DOHH2 (cell line): Measurements from ENCODE around the gene MFGE8.

Source experiments
- H3F3A ChIP-seq: fragments of 200-600 bp; sonication (generic), shearing (Covaris generic); 2 replicates; pipeline ENCODE4 v1.6.0; 2016; ENCODE audit warnings: antibody characterized with exemption, mild to moderate bottlenecking; ENCODE audit not compliant: control insufficient read depth, insufficient read depth
- H3K27ac ChIP-seq: fragments of 200-600 bp; sonication (generic); 2 replicates; pipeline ENCODE4 v1.5.1; 2014; ENCODE audit warnings: low read depth, mild to moderate bottlenecking, low read length, moderate library complexity
- H3K27me3 ChIP-seq: fragments of 200-600 bp; sonication (generic); 2 replicates; pipeline ENCODE4 v1.6.1; 2014; ENCODE audit warnings: mild to moderate bottlenecking, low read length, mixed read lengths; ENCODE audit not compliant: control insufficient read depth
- H3K36me3 ChIP-seq: fragments of 200-600 bp; sonication (generic); 2 replicates; pipeline ENCODE4 v1.6.1; 2014; ENCODE audit warnings: mild to moderate bottlenecking, low read length, moderate library complexity, mixed read lengths; ENCODE audit not compliant: control insufficient read depth
- H3K4me1 ChIP-seq: fragments of 200-600 bp; sonication (generic); 2 replicates; pipeline ENCODE4 v1.6.1; 2014; ENCODE audit warnings: mild to moderate bottlenecking, low read length, mixed read lengths; ENCODE audit not compliant: control insufficient read depth
- H3K4me2 ChIP-seq: fragments of 200-600 bp; sonication (generic); 2 replicates; pipeline ENCODE4 v1.6.0; 2014; ENCODE audit warnings: mild to moderate bottlenecking, low read length, moderate library complexity
- H3K4me3 ChIP-seq: fragments of 200-600 bp; sonication (generic); 2 replicates; pipeline ENCODE4 v1.5.1; 2014; ENCODE audit warnings: mild to moderate bottlenecking, low read length, mixed read lengths
- H3K79me2 ChIP-seq: fragments of 200-600 bp; sonication (generic); 2 replicates; pipeline ENCODE4 v1.6.1; 2014; ENCODE audit warnings: mild to moderate bottlenecking, low read length, mixed read lengths; ENCODE audit not compliant: control insufficient read depth
- H3K9me2 ChIP-seq: fragments of 200-600 bp; sonication (generic); replicated peaks from 2 replicates; pipeline ENCODE4 v1.6.1; 2014; ENCODE audit warnings: mild to moderate bottlenecking, low read length, mixed read lengths; ENCODE audit not compliant: control insufficient read depth
- H3K9me3 ChIP-seq: fragments of 200-600 bp; sonication (generic); 2 replicates; pipeline ENCODE4 v1.6.1; 2014; ENCODE audit warnings: antibody characterized with exemption, low read length, mixed read lengths; ENCODE audit not compliant: control insufficient read depth, insufficient read depth
- H4K20me1 ChIP-seq: fragments of 200-600 bp; sonication (generic); 2 replicates; pipeline ENCODE4 v1.6.0; 2014; ENCODE audit warnings: low read depth, mild to moderate bottlenecking, antibody characterized with exemption, low read length, moderate library complexity; ENCODE audit not compliant: control insufficient read depth, insufficient read depth
- CTCF ChIP-seq: fragments of 200-600 bp; sonication (generic); IDR thresholded peaks from one replicate; pipeline ENCODE4 v1.5.1; 2014; ENCODE audit warnings: antibody characterized with exemption, mild to moderate bottlenecking, low read depth, low read length; ENCODE audit not compliant: poor library complexity, severe bottlenecking
- EZH2phosphoT487 ChIP-seq: fragments of 200-600 bp; sonication (generic); IDR thresholded peaks from 2 replicates; pipeline ENCODE4 v1.6.1; 2017; ENCODE audit warnings: borderline replicate concordance, mild to moderate bottlenecking, antibody characterized with exemption, low read length, moderate library complexity, mixed read lengths

Gene MFGE8

GRCh38 chr15:88873786-88874185 lies 39.4 kb downstream of the MFGE8 start:
- Histone ChIP-seq H3K9me3 (no peaks in the 10 kb centered on the region), H3K4me2 (no peak overlapping the region), H3K36me3 (no peaks in the 10 kb centered on the region), H3K27me3 (no peaks in the 10 kb centered on the region), H3K4me3 (no peak overlapping the region), H3F3A (no peaks in the 10 kb centered on the region), H3K79me2 (no peaks in the 10 kb centered on the region), H3K4me1 (no peaks in the 10 kb centered on the region), H3K9me2 (no peaks in the 10 kb centered on the region), H3K27ac (no peak overlapping the region), H4K20me1 (no peaks in the 10 kb centered on the region)
- no peak for TF ChIP-seq CTCF
- TF ChIP-seq EZH2phosphoT487: no peak

- Histone ChIP-seq H3K4me3 (no peak overlapping the region), H3K9me2 (no peaks in the 10 kb centered on the region), H3K4me1 (no peaks in the 10 kb centered on the region), H3K79me2 (no peaks in the 10 kb centered on the region), H3K4me2 (no peak overlapping the region), H4K20me1 (no peaks in the 10 kb centered on the region), H3K9me3 (no peaks in the 10 kb centered on the region), H3K36me3 (no peaks in the 10 kb centered on the region), H3F3A (no peaks in the 10 kb centered on the region), H3K27me3 (no peaks in the 10 kb centered on the region), H3K27ac (no peak overlapping the region)
- TF ChIP-seq CTCF (no peak), EZH2phosphoT487 (no peak)
Measured at GRCh38 chr15:88872706-88873105, 40.5 kb downstream of the MFGE8 start.

- Histone ChIP-seq H3K27me3 (no peaks in the 10 kb centered on the region), H3K4me3 (no peak overlapping the region), H3K79me2 (no peaks in the 10 kb centered on the region), H3K9me3 (no peaks in the 10 kb centered on the region), H3K36me3 (no peaks in the 10 kb centered on the region), H3F3A (no peaks in the 10 kb centered on the region), H3K4me2 (no peak overlapping the region), H3K4me1 (no peaks in the 10 kb centered on the region), H3K9me2 (no peaks in the 10 kb centered on the region), H4K20me1 (no peaks in the 10 kb centered on the region), H3K27ac (no peak overlapping the region)
- TF ChIP-seq EZH2phosphoT487: no peak
- TF ChIP-seq CTCF: no peak
Measured at GRCh38 chr15:88872106-88872505, 41.1 kb downstream of the MFGE8 start.

- Histone ChIP-seq H3K4me2 (no peak overlapping the region), H3K79me2 (no peaks in the 10 kb centered on the region), H3F3A (no peaks in the 10 kb centered on the region), H3K4me1 (no peaks in the 10 kb centered on the region), H4K20me1 (no peaks in the 10 kb centered on the region), H3K27me3 (no peaks in the 10 kb centered on the region), H3K9me2 (no peaks in the 10 kb centered on the region), H3K27ac (no peak overlapping the region), H3K36me3 (no peaks in the 10 kb centered on the region), H3K4me3 (no peak overlapping the region), H3K9me3 (no peaks in the 10 kb centered on the region)
- TF ChIP-seq EZH2phosphoT487: no peak
- TF ChIP-seq CTCF: no peak
Measured at GRCh38 chr15:88871313-88871712, 41.9 kb downstream of the MFGE8 start.
